ENCODE results near the gene DOK5. TPM values are rescaled to one million over a fixed set of nuclear protein-coding genes. Genes with fewer than 3 reads are reported as not detected.
"Not testable (repeated sequence)": the region's sequence is repeated elsewhere in the genome, so short reads cannot be mapped to it uniquely, and the experiment has no call there.

Gene DOK5
- not detected for total RNA-seq

- Histone ChIP-seq H3K4me1 (ENCODE audit: insufficient read depth, low read length) (no peaks in the 10 kb centered on the region), H3K9me3 (ENCODE audit: low read depth, low read length) (no peaks in the 10 kb centered on the region), H3K4me3 (ENCODE audit: low read length) (no peak within 1 kb of the TSS), H3K27me3 (ENCODE audit: insufficient read depth, low read length) (peaks cover 52% of the 10 kb centered on the region)
Observed at GRCh38 chr20:54475334-54476168, at the start of gene DOK5. DOK5 (plus strand) TSS chr20:54475593; CDS start chr20:54475947, 354 bp downstream.

GRCh38 chr20:54429364-54429763, 46.0 kb upstream of the DOK5 start:
- H3K9me3 ChIP-seq (ENCODE audit: low read depth, low read length), result no peaks in the 10 kb centered on the region
- no peak overlapping the region for H3K4me3 ChIP-seq (ENCODE audit: low read length)
- H3K4me1 ChIP-seq (ENCODE audit: insufficient read depth, low read length), result no peaks in the 10 kb centered on the region
- no peaks in the 10 kb centered on the region for H3K27me3 ChIP-seq (ENCODE audit: insufficient read depth, low read length)

- no peaks in the 10 kb centered on the region for H3K4me1 ChIP-seq (ENCODE audit: insufficient read depth, low read length)
- H3K4me3 ChIP-seq (ENCODE audit: low read length), result no peak overlapping the region
Observed at GRCh38 chr20:54431156-54431944, 44.0 kb upstream of the DOK5 start.

GRCh38 chr20:54432966-54433365, 42.4 kb upstream of the DOK5 start:
- Histone ChIP-seq H3K27me3 (ENCODE audit: insufficient read depth, low read length) (no peaks in the 10 kb centered on the region), H3K9me3 (ENCODE audit: low read depth, low read length) (no peaks in the 10 kb centered on the region), H3K4me1 (ENCODE audit: insufficient read depth, low read length) (no peaks in the 10 kb centered on the region), H3K4me3 (ENCODE audit: low read length) (no peak overlapping the region)

More at GRCh38 chr20:54431156-54431944, 44.0 kb upstream of the DOK5 start:
- Histone ChIP-seq H3K9me3 (ENCODE audit: low read depth, low read length) (no peaks in the 10 kb centered on the region), H3K27me3 (ENCODE audit: insufficient read depth, low read length) (no peaks in the 10 kb centered on the region)

GRCh38 chr20:54433636-54434035, 41.8 kb upstream of the DOK5 start:
- H3K9me3 ChIP-seq (ENCODE audit: low read depth, low read length), result no peaks in the 10 kb centered on the region
- no peaks in the 10 kb centered on the region for H3K27me3 ChIP-seq (ENCODE audit: insufficient read depth, low read length)
- no peaks in the 10 kb centered on the region for H3K4me1 ChIP-seq (ENCODE audit: insufficient read depth, low read length)
- H3K4me3 ChIP-seq (ENCODE audit: low read length), result no peak overlapping the region

GRCh38 chr20:54434196-54434595, 41.2 kb upstream of the DOK5 start:
- Histone ChIP-seq H3K4me3 (ENCODE audit: low read length) (no peak overlapping the region), H3K4me1 (ENCODE audit: insufficient read depth, low read length) (no peaks in the 10 kb centered on the region), H3K27me3 (ENCODE audit: insufficient read depth, low read length) (no peaks in the 10 kb centered on the region), H3K9me3 (ENCODE audit: low read depth, low read length) (no peaks in the 10 kb centered on the region)

GRCh38 chr20:54435015-54435414, 40.4 kb upstream of the DOK5 start:
- no peaks in the 10 kb centered on the region for H3K4me1 ChIP-seq (ENCODE audit: insufficient read depth, low read length)

GRCh38 chr20:54436410-54436809, 39.0 kb upstream of the DOK5 start:
- H3K9me3 ChIP-seq (ENCODE audit: low read depth, low read length); H3K27me3 ChIP-seq (ENCODE audit: insufficient read depth, low read length); H3K4me3 ChIP-seq (ENCODE audit: low read length); H3K4me1 ChIP-seq (ENCODE audit: insufficient read depth, low read length): not testable (repeated sequence)

More at GRCh38 chr20:54435015-54435414, 40.4 kb upstream of the DOK5 start:
- H3K9me3 ChIP-seq (ENCODE audit: low read depth, low read length), result no peaks in the 10 kb centered on the region
- H3K4me3 ChIP-seq (ENCODE audit: low read length), result no peak overlapping the region
- no peaks in the 10 kb centered on the region for H3K27me3 ChIP-seq (ENCODE audit: insufficient read depth, low read length)

- H3K4me1 ChIP-seq (ENCODE audit: insufficient read depth, low read length), result no peaks in the 10 kb centered on the region
- no peaks in the 10 kb centered on the region for H3K9me3 ChIP-seq (ENCODE audit: low read depth, low read length)
- H3K27me3 ChIP-seq (ENCODE audit: insufficient read depth, low read length), result no peaks in the 10 kb centered on the region
- no peak overlapping the region for H3K4me3 ChIP-seq (ENCODE audit: low read length)
Observed at GRCh38 chr20:54438166-54438565, 37.2 kb upstream of the DOK5 start.

GRCh38 chr20:54450207-54450606, 25.2 kb upstream of the DOK5 start:
- no peaks in the 10 kb centered on the region for H3K4me1 ChIP-seq (ENCODE audit: insufficient read depth, low read length)

GRCh38 chr20:54451171-54451570, 24.2 kb upstream of the DOK5 start:
- H3K4me3 ChIP-seq (ENCODE audit: low read length), result no peak overlapping the region
- no peaks in the 10 kb centered on the region for H3K9me3 ChIP-seq (ENCODE audit: low read depth, low read length)
- no peaks in the 10 kb centered on the region for H3K4me1 ChIP-seq (ENCODE audit: insufficient read depth, low read length)
- H3K27me3 ChIP-seq (ENCODE audit: insufficient read depth, low read length), result no peaks in the 10 kb centered on the region

More at GRCh38 chr20:54450207-54450606, 25.2 kb upstream of the DOK5 start:
- Histone ChIP-seq H3K4me3 (ENCODE audit: low read length) (no peak overlapping the region), H3K9me3 (ENCODE audit: low read depth, low read length) (no peaks in the 10 kb centered on the region), H3K27me3 (ENCODE audit: insufficient read depth, low read length) (no peaks in the 10 kb centered on the region)

- Histone ChIP-seq H3K4me1 (ENCODE audit: insufficient read depth, low read length) (no peaks in the 10 kb centered on the region), H3K27me3 (ENCODE audit: insufficient read depth, low read length) (no peaks in the 10 kb centered on the region)
Observed at GRCh38 chr20:54452277-54452676, 23.1 kb upstream of the DOK5 start.

GRCh38 chr20:54454982-54455381, 20.4 kb upstream of the DOK5 start:
- no peaks in the 10 kb centered on the region for H3K9me3 ChIP-seq (ENCODE audit: low read depth, low read length)
- no peak overlapping the region for H3K4me3 ChIP-seq (ENCODE audit: low read length)
- H3K4me1 ChIP-seq (ENCODE audit: insufficient read depth, low read length), result no peaks in the 10 kb centered on the region
- no peaks in the 10 kb centered on the region for H3K27me3 ChIP-seq (ENCODE audit: insufficient read depth, low read length)

More at GRCh38 chr20:54452277-54452676, 23.1 kb upstream of the DOK5 start:
- Histone ChIP-seq H3K9me3 (ENCODE audit: low read depth, low read length) (no peaks in the 10 kb centered on the region), H3K4me3 (ENCODE audit: low read length) (no peak overlapping the region)

GRCh38 chr20:54456423-54456822, 19.0 kb upstream of the DOK5 start:
- Histone ChIP-seq H3K9me3 (ENCODE audit: low read depth, low read length) (no peaks in the 10 kb centered on the region), H3K4me3 (ENCODE audit: low read length) (no peak overlapping the region), H3K4me1 (ENCODE audit: insufficient read depth, low read length) (no peaks in the 10 kb centered on the region), H3K27me3 (ENCODE audit: insufficient read depth, low read length) (no peaks in the 10 kb centered on the region)

GRCh38 chr20:54456961-54457360, 18.4 kb upstream of the DOK5 start:
- Histone ChIP-seq H3K4me3 (ENCODE audit: low read length) (no peak overlapping the region), H3K4me1 (ENCODE audit: insufficient read depth, low read length) (no peaks in the 10 kb centered on the region), H3K9me3 (ENCODE audit: low read depth, low read length) (no peaks in the 10 kb centered on the region), H3K27me3 (ENCODE audit: insufficient read depth, low read length) (no peaks in the 10 kb centered on the region)

All from mononuclear cell (primary cell).